Measurements from ENCODE around the gene AP2B1. TPM values are rescaled to one million over a fixed set of nuclear protein-coding genes. Genes with fewer than 3 reads are reported as not detected.

The AP2B1 gene
- polyA plus RNA-seq, 1 donor (not counting 4 experiments of a cell fraction or from before 2014, with no cell fraction given) = 189 TPM

- DNase-seq (ENCODE audit: low read depth, low spot score) (no peak), FAIRE-seq (no peak)
- H3K9me1 ChIP-seq (ENCODE audit: control insufficient read depth, extremely low read depth, insufficient read depth, low read length) = no peaks in the 10 kb centered on the region
- H3K9ac ChIP-seq (ENCODE audit: control insufficient read depth, extremely low read depth, insufficient read depth, low read length) = no peak overlapping the region
- no peaks in the 10 kb centered on the region for H4K20me1 ChIP-seq (ENCODE audit: control insufficient read depth, extremely low read depth, insufficient read depth, low read length)
- H3K4me2 ChIP-seq (ENCODE audit: control insufficient read depth, extremely low read depth, insufficient read depth, low read depth, low read length) = no peak overlapping the region
- H3K27me3 ChIP-seq (ENCODE audit: control insufficient read depth, extremely low read depth, insufficient read depth, low read length) = no peaks in the 10 kb centered on the region
- no peaks in the 10 kb centered on the region for H3K79me2 ChIP-seq (ENCODE audit: control insufficient read depth, insufficient read depth, low read length)
- TF ChIP-seq, protein P1, sequence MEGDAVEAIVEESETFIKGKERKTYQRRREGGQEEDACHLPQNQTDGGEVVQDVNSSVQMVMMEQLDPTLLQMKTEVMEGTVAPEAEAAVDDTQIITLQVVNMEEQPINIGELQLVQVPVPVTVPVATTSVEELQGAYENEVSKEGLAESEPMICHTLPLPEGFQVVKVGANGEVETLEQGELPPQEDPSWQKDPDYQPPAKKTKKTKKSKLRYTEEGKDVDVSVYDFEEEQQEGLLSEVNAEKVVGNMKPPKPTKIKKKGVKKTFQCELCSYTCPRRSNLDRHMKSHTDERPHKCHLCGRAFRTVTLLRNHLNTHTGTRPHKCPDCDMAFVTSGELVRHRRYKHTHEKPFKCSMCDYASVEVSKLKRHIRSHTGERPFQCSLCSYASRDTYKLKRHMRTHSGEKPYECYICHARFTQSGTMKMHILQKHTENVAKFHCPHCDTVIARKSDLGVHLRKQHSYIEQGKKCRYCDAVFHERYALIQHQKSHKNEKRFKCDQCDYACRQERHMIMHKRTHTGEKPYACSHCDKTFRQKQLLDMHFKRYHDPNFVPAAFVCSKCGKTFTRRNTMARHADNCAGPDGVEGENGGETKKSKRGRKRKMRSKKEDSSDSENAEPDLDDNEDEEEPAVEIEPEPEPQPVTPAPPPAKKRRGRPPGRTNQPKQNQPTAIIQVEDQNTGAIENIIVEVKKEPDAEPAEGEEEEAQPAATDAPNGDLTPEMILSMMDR (optimal IDR thresholded peaks at IDR 0.05 in 1 of 3, IDR thresholded peaks at IDR 0.05 in 1 of 3, conservative IDR thresholded peaks at IDR 0.05 in 1 of 3; ENCODE audit: extremely low read depth in 1 of 3, insufficient read depth in 2 of 3, low read length in 3 of 3) = no peak
- TF ChIP-seq EZH2 (IDR thresholded peaks at IDR 0.05; ENCODE audit: low read length) = no peak
- peaks cover 3% of the 10 kb centered on the region for H3K4me1 ChIP-seq (ENCODE audit: control insufficient read depth, extremely low read depth, insufficient read depth, low read length)
- H3K4me3 ChIP-seq (ENCODE audit: control insufficient read depth in 2 of 3, extremely low read depth in 1 of 3, insufficient read depth in 2 of 3, low read depth in 1 of 3, low read length in 3 of 3) = no peak overlapping the region
- H2AFZ ChIP-seq (ENCODE audit: control insufficient read depth, low read length) = no peak overlapping the region
- H3K36me3 ChIP-seq (ENCODE audit: control insufficient read depth in 2 of 2, extremely low read depth in 1 of 2, insufficient read depth in 2 of 2, low read length in 2 of 2) = peaks cover 10 to 29% of the 10 kb centered on the region in 2 experiments
- dilution Hi-C loops (cut with MboI; ENCODE audit: extremely low pct_ligation_motif_present, low sequenced_read_pairs) = no loop called here
- no peaks in the 10 kb centered on the region for H3K9me3 ChIP-seq (ENCODE audit: control insufficient read depth, low read depth, low read length)
- H3K27ac ChIP-seq (ENCODE audit: control insufficient read depth, insufficient read depth, low read length) = no peak overlapping the region
Measured at GRCh38 chr17:35726127-35726952, 139.2 kb downstream of the AP2B1 start.

DNA sequence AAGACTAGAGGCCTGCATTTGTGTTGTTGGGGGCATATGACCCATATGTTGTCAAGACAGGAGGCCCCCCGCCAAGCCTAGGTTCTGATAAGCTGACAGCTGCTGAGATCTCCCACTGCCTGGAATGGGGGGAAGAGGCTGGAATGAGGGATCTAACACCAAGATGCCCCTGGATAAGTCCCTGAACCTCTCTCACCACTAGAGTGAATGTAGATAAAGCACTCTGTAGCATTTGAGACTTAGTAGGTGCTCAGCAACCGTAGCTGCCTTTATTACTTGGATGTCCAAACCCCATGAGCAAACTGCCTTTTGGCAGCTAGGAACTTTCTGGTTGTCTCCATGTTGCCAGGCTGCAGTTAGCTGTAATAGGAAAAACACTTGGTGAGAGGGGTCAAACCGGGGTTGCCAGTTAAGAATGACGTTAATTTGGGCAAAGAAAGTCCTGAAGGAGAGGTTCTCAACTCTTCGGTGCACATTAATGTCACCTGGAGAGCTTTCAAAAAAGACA is 139.9 kb downstream of the AP2B1 start:
- Histone ChIP-seq H3K79me2 (ENCODE audit: control insufficient read depth, insufficient read depth, low read length) (no peaks in the 10 kb centered on the region), H3K4me3 (ENCODE audit: control insufficient read depth in 2 of 3, extremely low read depth in 1 of 3, insufficient read depth in 2 of 3, low read depth in 1 of 3, low read length in 3 of 3) (no peak overlapping the region), H3K27me3 (ENCODE audit: control insufficient read depth, extremely low read depth, insufficient read depth, low read length) (peaks cover under 1% of the 10 kb centered on the region), H3K4me2 (ENCODE audit: control insufficient read depth, extremely low read depth, insufficient read depth, low read depth, low read length) (no peak overlapping the region), H3K27ac (ENCODE audit: control insufficient read depth, insufficient read depth, low read length) (no peak overlapping the region), H3K4me1 (ENCODE audit: control insufficient read depth, extremely low read depth, insufficient read depth, low read length) (peaks cover 3% of the 10 kb centered on the region), H3K9ac (ENCODE audit: control insufficient read depth, extremely low read depth, insufficient read depth, low read length) (no peak overlapping the region), H2AFZ (ENCODE audit: control insufficient read depth, low read length) (no peak overlapping the region), H3K9me1 (ENCODE audit: control insufficient read depth, extremely low read depth, insufficient read depth, low read length) (no peaks in the 10 kb centered on the region), H3K36me3 (ENCODE audit: control insufficient read depth in 2 of 2, extremely low read depth in 1 of 2, insufficient read depth in 2 of 2, low read length in 2 of 2) (peaks cover 10 to 29% of the 10 kb centered on the region in 2 experiments), H4K20me1 (ENCODE audit: control insufficient read depth, extremely low read depth, insufficient read depth, low read length) (no peaks in the 10 kb centered on the region), H3K9me3 (ENCODE audit: control insufficient read depth, low read depth, low read length) (no peaks in the 10 kb centered on the region)
- DNase-seq (ENCODE audit: low read depth, low spot score) (no peak), FAIRE-seq (no peak)
- dilution Hi-C loops (cut with MboI; ENCODE audit: extremely low pct_ligation_motif_present, low sequenced_read_pairs) = no loop called here
- no peak for TF ChIP-seq EZH2 (IDR thresholded peaks at IDR 0.05; ENCODE audit: low read length)
- TF ChIP-seq, protein P1 (optimal IDR thresholded peaks at IDR 0.05 in 1 of 3, IDR thresholded peaks at IDR 0.05 in 1 of 3, conservative IDR thresholded peaks at IDR 0.05 in 1 of 3; ENCODE audit: extremely low read depth in 1 of 3, insufficient read depth in 2 of 3, low read length in 3 of 3) = no peak
